NK-92 (cell line): Measurements from ENCODE around the gene LRMDA.

Experiments
- DNase-seq: peaks from one replicate; lab custom pipeline; 2025; ENCODE audit not compliant: unreplicated experiment; lab: John Stamatoyannopoulos, UW

Gene LRMDA

GRCh38 chr10:75887369-75887768 is 455.9 kb downstream of the LRMDA start:
- no peak for DNase-seq

- no peak for DNase-seq
These were observed 456.7 kb downstream of the LRMDA start for GRCh38 chr10:75887992-75888680.

- no peak for DNase-seq
These were observed 457.6 kb downstream of the LRMDA start for GRCh38 chr10:75889051-75889450.

GRCh38 chr10:75894761-75895160 is 463.3 kb downstream of the LRMDA start:
- no peak for DNase-seq

- DNase-seq: no peak
These were observed 463.8 kb downstream of the LRMDA start for GRCh38 chr10:75895259-75895658.

- DNase-seq: no peak
These were observed 468.5 kb downstream of the LRMDA start for GRCh38 chr10:75899816-75900390.

- no peak for DNase-seq
These were observed 471.4 kb downstream of the LRMDA start for GRCh38 chr10:75902816-75903215.

GRCh38 chr10:75904499-75905283 is 473.3 kb downstream of the LRMDA start:
- no peak for DNase-seq

GRCh38 chr10:75905490-75905889 is 474.1 kb downstream of the LRMDA start:
- DNase-seq: no peak

- DNase-seq: no peak
These were observed 478.6 kb downstream of the LRMDA start for GRCh38 chr10:75910032-75910431.

GRCh38 chr10:75911426-75911825 is 480.0 kb downstream of the LRMDA start:
- no peak for DNase-seq

GRCh38 chr10:75916906-75917305 is 485.5 kb downstream of the LRMDA start:
- no peak for DNase-seq

- no peak for DNase-seq
These were observed 488.5 kb downstream of the LRMDA start for GRCh38 chr10:75919913-75920312.

- no peak for DNase-seq
These were observed 491.0 kb downstream of the LRMDA start for GRCh38 chr10:75922435-75922834.

- no peak for DNase-seq
These were observed 493.0 kb downstream of the LRMDA start for GRCh38 chr10:75924309-75924902.

- no peak for DNase-seq
These were observed 494.6 kb downstream of the LRMDA start for GRCh38 chr10:75925999-75926398.

GRCh38 chr10:75926763-75927162 is 495.3 kb downstream of the LRMDA start:
- DNase-seq: no peak

- no peak for DNase-seq
These were observed 496.8 kb downstream of the LRMDA start for GRCh38 chr10:75928231-75928630.

- no peak for DNase-seq
These were observed 498.3 kb downstream of the LRMDA start for GRCh38 chr10:75929630-75930161.

- DNase-seq: no peak
These were observed 501.5 kb downstream of the LRMDA start for GRCh38 chr10:75932921-75933320.

GRCh38 chr10:75935240-75935639 is 503.8 kb downstream of the LRMDA start:
- no peak for DNase-seq
